Raji (cell line): ENCODE results near the gene DNMT1.

Experiments
- POLR2A ChIP-seq: IDR thresholded peaks from 2 replicates; pipeline ENCODE4 v1.6.1; 2011; ENCODE audit warnings: low read depth, low read length, control low read depth; ENCODE audit not compliant: insufficient read depth

The DNMT1 gene

GRCh38 chr19:10137751-10138682, 56.7 kb downstream of the DNMT1 start:
- no peak for TF ChIP-seq POLR2A

- TF ChIP-seq POLR2A: no peak
Observed at GRCh38 chr19:10136936-10137335, 57.8 kb downstream of the DNMT1 start.

- TF ChIP-seq POLR2A: no peak
Observed at GRCh38 chr19:10135551-10136334, 59.0 kb downstream of the DNMT1 start.

GRCh38 chr19:10134040-10134439, 60.7 kb downstream of the DNMT1 start:
- no peak for TF ChIP-seq POLR2A

GRCh38 chr19:10133596-10133995, 61.2 kb downstream of the DNMT1 start:
- TF ChIP-seq POLR2A: no peak

- TF ChIP-seq POLR2A: no peak
Observed at GRCh38 chr19:10132905-10133304, 61.8 kb downstream of the DNMT1 start.

GRCh38 chr19:10126213-10126639, 68.5 kb downstream of the DNMT1 start:
- no peak for TF ChIP-seq POLR2A

GRCh38 chr19:10124429-10124828, 70.3 kb downstream of the DNMT1 start:
- no peak for TF ChIP-seq POLR2A

- no peak for TF ChIP-seq POLR2A
Observed at GRCh38 chr19:10122045-10122444, 72.7 kb downstream of the DNMT1 start.

- no peak for TF ChIP-seq POLR2A
Observed at GRCh38 chr19:10120538-10121189, 74.1 kb downstream of the DNMT1 start.

- TF ChIP-seq POLR2A: no peak
Observed at GRCh38 chr19:10118960-10119359, 75.8 kb downstream of the DNMT1 start.

GRCh38 chr19:10116866-10117616, 77.7 kb downstream of the DNMT1 start:
- no peak for TF ChIP-seq POLR2A

GRCh38 chr19:10116085-10116865, 78.5 kb downstream of the DNMT1 start:
- TF ChIP-seq POLR2A: no peak
